Measurements from ENCODE around the gene CPPED1. TPM values are rescaled to one million over a fixed set of nuclear protein-coding genes. Genes with fewer than 3 reads are reported as not detected.

CPPED1 gene
- total and polyA plus RNA-seq, 2 of the 4 experiments (the other 2 are of a cell fraction): 5.1 to 6.5 TPM

DNA sequence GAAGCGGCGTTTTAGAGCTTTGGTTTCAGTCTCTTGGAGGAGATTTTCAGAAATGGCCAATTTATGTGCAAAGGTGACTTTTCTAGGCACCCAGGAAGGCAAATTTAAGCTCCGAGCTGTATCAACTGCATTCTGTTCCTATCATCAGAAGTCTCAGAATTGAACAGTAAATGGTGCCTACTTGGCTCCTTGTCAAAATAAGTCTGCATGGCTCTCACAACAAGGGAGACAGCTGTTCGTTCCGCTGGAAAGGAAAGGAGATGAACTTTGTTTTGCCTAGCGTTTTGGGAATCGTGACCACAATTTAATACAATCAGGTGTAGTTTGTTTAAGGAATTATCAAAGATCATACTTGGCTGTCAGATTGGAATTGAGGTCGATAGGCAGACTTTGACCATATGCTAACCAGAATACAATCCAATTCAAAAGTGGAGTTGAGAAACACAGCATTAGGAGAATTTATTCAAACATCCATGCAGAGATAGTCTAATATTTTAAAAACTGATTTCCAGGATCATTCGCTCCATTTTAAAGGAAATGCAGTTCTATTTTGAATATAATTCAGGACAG is 139.4 kb downstream of the CPPED1 start:
- Histone ChIP-seq H3K9me1 (ENCODE audit: insufficient read depth, low read length) (no peaks in the 10 kb centered on the region), H4K8ac (ENCODE audit: low read depth in 2 of 2, low read length in 2 of 2) (no peak overlapping the region), H2AK9ac (replicated peaks; ENCODE audit: low read depth, low read length, poor library complexity) (no peak overlapping the region), H4K91ac (ENCODE audit: insufficient read depth, low read depth, low read length) (no peak overlapping the region), H3K36me3 (ENCODE audit: control insufficient read depth, insufficient read depth, low read length) (no peaks in the 10 kb centered on the region), H4K20me1 (ENCODE audit: insufficient read depth, low read length) (no peaks in the 10 kb centered on the region), H3K27ac (ENCODE audit: insufficient read depth, low read length) (no peak overlapping the region), H3K27me3 (ENCODE audit: control insufficient read depth, insufficient read depth, low read length) (no peaks in the 10 kb centered on the region), H3K23ac (ENCODE audit: low read depth, low read length) (no peak overlapping the region), H2BK15ac (ENCODE audit: low read depth, low read length) (no peak overlapping the region), H3K79me1 (ENCODE audit: low read depth in 1 of 2, low read length in 2 of 2) (no peaks in the 10 kb centered on the region), H3K18ac (ENCODE audit: low read depth, low read length) (no peak overlapping the region), H2BK5ac (ENCODE audit: low read depth, low read length, poor library complexity, severe bottlenecking) (no peak overlapping the region), H3K4me2 (ENCODE audit: low read depth, low read length) (no peak overlapping the region), H2BK20ac (ENCODE audit: low read depth, low read length) (no peak overlapping the region), H4K5ac (ENCODE audit: low read depth, low read length) (no peak overlapping the region), H3K4ac (ENCODE audit: low read depth, low read length) (no peak overlapping the region), H3K4me1 (ENCODE audit: control insufficient read depth, insufficient read depth, low read length) (no peaks in the 10 kb centered on the region), H3K9me3 (ENCODE audit: control insufficient read depth, insufficient read depth, low read length) (no peaks in the 10 kb centered on the region), H3K4me3 (ENCODE audit: insufficient read depth, low read depth, low read length) (no peak overlapping the region), H3K9ac (ENCODE audit: low read depth, low read length) (no peak overlapping the region), H2AK5ac (ENCODE audit: low read depth, low read length) (no peak overlapping the region), H3K14ac (replicated peaks; ENCODE audit: low read depth, low read length) (no peak overlapping the region), H3K56ac (ENCODE audit: extremely low read depth, insufficient read depth, low read length) (no peak overlapping the region), H2AFZ (replicated peaks; ENCODE audit: low read length, poor library complexity) (no peak overlapping the region), H2BK120ac (ENCODE audit: low read depth, low read length) (no peak overlapping the region)
- WGBS, 2 experiments (ENCODE audit: extremely low coverage in 2 of 2, insufficient read length in 1 of 2): no CpG with 5 or more reads among the region's 9 CpGs
- intact Hi-C loops (cut with micrococcal nuclease): no loop called here
- POLR2A ChIA-PET (ENCODE audit: unreplicated experiment): no interaction called here
- CTCF ChIA-PET: no interaction called here
- BruUV-seq (replicated peaks): no TSS peak
- in situ Hi-C loops (cut with MboI; ENCODE audit: low sequenced_read_pairs): no loop called here
- ATAC-seq (ENCODE audit: low read depth) (no peak), DNase-seq (no peak)
- dilution Hi-C loops (cut with HindIII; ENCODE audit: low sequenced_read_pairs, unreplicated experiment): no loop called here
- TF ChIP-seq POLR2A (IDR thresholded peaks at IDR 0.05; ENCODE audit: low read depth, low read length): no peak
- TF ChIP-seq, protein P1, sequence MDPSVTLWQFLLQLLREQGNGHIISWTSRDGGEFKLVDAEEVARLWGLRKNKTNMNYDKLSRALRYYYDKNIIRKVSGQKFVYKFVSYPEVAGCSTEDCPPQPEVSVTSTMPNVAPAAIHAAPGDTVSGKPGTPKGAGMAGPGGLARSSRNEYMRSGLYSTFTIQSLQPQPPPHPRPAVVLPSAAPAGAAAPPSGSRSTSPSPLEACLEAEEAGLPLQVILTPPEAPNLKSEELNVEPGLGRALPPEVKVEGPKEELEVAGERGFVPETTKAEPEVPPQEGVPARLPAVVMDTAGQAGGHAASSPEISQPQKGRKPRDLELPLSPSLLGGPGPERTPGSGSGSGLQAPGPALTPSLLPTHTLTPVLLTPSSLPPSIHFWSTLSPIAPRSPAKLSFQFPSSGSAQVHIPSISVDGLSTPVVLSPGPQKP (IDR thresholded peaks at IDR 0.05; ENCODE audit: borderline replicate concordance, low read depth, low read length): no peak
- TF ChIP-seq MAFK (IDR thresholded peaks at IDR 0.05; ENCODE audit: low read depth, low read length): no peak

Data from IMR-90 (cell line).